ENCODE measurements around the gene SLC12A3. TPM values are rescaled to one million over a fixed set of nuclear protein-coding genes. Genes with fewer than 3 reads are reported as not detected.

The SLC12A3 gene
- total RNA-seq, 4 donors from 2014 or later: not detected

GRCh38 chr16:56838622-56839337, 26.2 kb upstream of the SLC12A3 start:
- no peak for TF ChIP-seq CTCF (IDR thresholded peaks at IDR 0.05; ENCODE audit: low read depth)

- TF ChIP-seq CTCF (IDR thresholded peaks at IDR 0.05; ENCODE audit: low read depth): no peak
These were observed 23.8 kb upstream of the SLC12A3 start for GRCh38 chr16:56841233-56841632.

GRCh38 chr16:56841659-56842058, 23.3 kb upstream of the SLC12A3 start:
- TF ChIP-seq CTCF (IDR thresholded peaks at IDR 0.05; ENCODE audit: low read depth): no peak

GRCh38 chr16:56842133-56842532, 22.9 kb upstream of the SLC12A3 start:
- no peak for TF ChIP-seq CTCF (IDR thresholded peaks at IDR 0.05; ENCODE audit: low read depth)

- no peak for TF ChIP-seq CTCF (IDR thresholded peaks at IDR 0.05; ENCODE audit: low read depth)
These were observed 21.0 kb upstream of the SLC12A3 start for GRCh38 chr16:56844056-56844455.

DNA sequence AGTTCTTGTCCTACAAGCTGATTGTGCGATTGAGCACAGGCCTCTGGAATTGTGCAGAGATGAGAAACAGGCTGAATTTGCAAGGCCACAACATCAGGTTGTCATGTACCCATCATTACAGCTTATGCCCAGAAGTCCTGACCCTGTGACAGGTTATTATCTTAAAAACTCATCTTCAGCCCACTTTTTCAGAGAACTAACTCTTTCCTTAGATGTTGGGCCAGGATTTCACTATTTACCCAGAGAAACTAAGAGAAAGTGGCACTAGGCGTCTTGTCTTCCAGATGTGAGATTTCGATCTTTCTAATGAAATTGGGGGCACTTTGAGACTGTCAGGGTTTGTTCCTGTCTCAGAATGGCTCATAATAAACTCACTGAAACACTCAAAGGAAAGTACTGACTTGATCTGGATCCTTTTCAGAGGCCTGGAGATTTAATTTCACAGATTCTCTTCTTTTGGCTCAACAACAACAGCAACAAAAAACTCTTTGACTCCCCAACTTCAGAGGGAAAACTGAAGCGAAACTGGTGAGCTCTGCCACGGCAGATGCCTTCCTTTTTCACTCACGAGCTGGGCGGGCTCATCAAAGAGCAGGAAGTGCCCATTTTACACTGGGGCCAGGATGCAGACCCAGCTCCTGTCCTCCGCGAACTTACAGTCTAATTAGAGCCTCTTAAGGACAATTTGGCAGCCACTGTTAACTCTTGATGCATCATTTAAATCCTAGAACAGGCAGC, 17.7 kb upstream of the SLC12A3 start:
- no peak for TF ChIP-seq CTCF (IDR thresholded peaks at IDR 0.05; ENCODE audit: low read depth)
